SU-DHL-6 (cell line): ENCODE data around the gene MMP11.

Experiments
- H2AFZ ChIP-seq: fragments of 200-600 bp; sonication (generic); 2 replicates; pipeline ENCODE4 v1.6.1; 2014; ENCODE audit warnings: low read depth, mild to moderate bottlenecking, moderate library complexity, mixed read lengths, antibody characterized with exemption, low read length; ENCODE audit not compliant: severe bottlenecking
- H3F3A ChIP-seq: fragments of 200-600 bp; shearing (Covaris generic); 2 replicates; pipeline ENCODE4 v1.6.0; 2016; ENCODE audit warnings: antibody characterized with exemption, mild to moderate bottlenecking; ENCODE audit not compliant: insufficient read depth
- H3K27ac ChIP-seq: fragments of 200-600 bp; sonication (generic); 2 replicates; pipeline ENCODE4 v1.5.1; 2016; ENCODE audit warnings: low read depth, mild to moderate bottlenecking, low read length, moderate library complexity, mixed read lengths
- H3K27me3 ChIP-seq: fragments of 200-600 bp; sonication (generic), shearing (Covaris generic); 2 replicates; pipeline ENCODE4 v1.6.0; 2014; ENCODE audit warnings: mild to moderate bottlenecking, low read length
- H3K36me3 ChIP-seq: fragments of 200-600 bp; sonication (generic); 2 replicates; pipeline ENCODE4 v1.6.1; 2014; ENCODE audit warnings: mild to moderate bottlenecking, low read length, mixed read lengths
- H3K4me2 ChIP-seq: fragments of 300-600, 200-600 bp; shearing (Covaris generic), sonication (generic); 2 replicates; pipeline ENCODE4 v1.6.0; 2014; ENCODE audit warnings: low read length, low read depth, mild to moderate bottlenecking; ENCODE audit not compliant: poor library complexity, severe bottlenecking
- H3K4me3 ChIP-seq: fragments of 200-600 bp; sonication (generic); 2 replicates; pipeline ENCODE4 v1.5.1; 2014; ENCODE audit warnings: antibody characterized with exemption, low read length, mild to moderate bottlenecking, mixed read lengths; ENCODE audit not compliant: insufficient read depth, poor library complexity, severe bottlenecking
- H3K79me2 ChIP-seq: fragments of 200-600 bp; sonication (generic); 2 replicates; pipeline ENCODE4 v1.6.1; 2014; ENCODE audit warnings: mild to moderate bottlenecking, low read length, moderate library complexity; ENCODE audit not compliant: insufficient read depth
- H3K9ac ChIP-seq: fragments of 200-600 bp; sonication (generic); 2 replicates; pipeline ENCODE4 v1.7.0; 2014; ENCODE audit warnings: mild to moderate bottlenecking, low read length
- H3K9me2 ChIP-seq: fragments of 200-600 bp; sonication (generic); replicated peaks from 2 replicates; pipeline ENCODE4 v1.6.1; 2014; ENCODE audit warnings: low read length; ENCODE audit not compliant: insufficient read depth
- H3K9me3 ChIP-seq: fragments of 200-600 bp; sonication (generic); 2 replicates; pipeline ENCODE4 v1.6.1; 2014; ENCODE audit warnings: low read length, mixed read lengths; ENCODE audit not compliant: insufficient read depth
- H4K20me1 ChIP-seq: fragments of 200-600 bp; sonication (generic); 2 replicates; pipeline ENCODE4 v1.6.1; 2014; ENCODE audit warnings: low read depth, mild to moderate bottlenecking, antibody characterized with exemption, low read length, moderate library complexity, mixed read lengths
- EZH2phosphoT487 ChIP-seq: fragments of 200-600 bp; sonication (generic), shearing (Covaris generic); conservative IDR thresholded peaks from 2 replicates; pipeline ENCODE4 v1.6.1; 2018; ENCODE audit warnings: mild to moderate bottlenecking, antibody characterized with exemption, low read length, moderate library complexity, mixed read lengths
- TF ChIP-seq, protein P1 (sequence below): fragments of 200-600 bp; sonication (generic); IDR thresholded peaks from one replicate; pipeline ENCODE4 v1.5.1; 2017; ENCODE audit warnings: antibody characterized with exemption, mild to moderate bottlenecking, low read length, moderate library complexity; ENCODE audit not compliant: insufficient read depth, poor library complexity, severe bottlenecking

Gene MMP11

DNA sequence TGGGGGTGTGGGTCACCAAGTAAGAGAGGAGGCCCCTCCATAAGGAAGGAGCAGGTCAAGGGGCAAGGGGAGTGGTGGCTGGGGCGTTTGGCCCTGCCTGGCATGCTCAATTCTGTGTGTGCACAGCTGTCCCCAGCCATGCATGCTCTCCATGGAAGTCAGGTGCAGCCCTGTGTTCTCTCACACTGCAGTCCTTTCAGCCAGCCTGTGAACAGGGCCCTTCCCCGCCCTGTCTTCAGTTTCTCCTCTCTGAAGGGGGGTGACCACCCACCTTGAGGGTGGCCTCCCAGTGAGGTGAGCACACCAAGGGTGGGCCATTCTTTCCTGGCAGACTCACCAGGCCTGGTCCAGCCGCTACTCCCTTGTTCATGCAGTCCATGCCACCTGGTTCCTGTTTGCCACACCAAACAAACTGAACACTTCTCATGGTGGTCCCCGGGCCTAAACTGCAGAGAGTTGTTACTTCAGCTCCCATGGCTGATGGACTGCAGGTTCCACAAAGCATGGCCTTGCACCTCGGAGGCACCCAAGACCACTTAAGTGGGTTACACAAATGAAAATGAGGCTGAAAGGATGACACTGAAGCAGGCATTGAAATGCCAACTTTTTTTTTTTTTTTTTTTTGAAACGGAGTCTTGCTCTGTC lies 3.2 kb upstream of the MMP11 start:
- H3K9me3 ChIP-seq, result no peaks in the 10 kb centered on the region
- no peak for TF ChIP-seq EZH2phosphoT487
- no peak overlapping the region for H3K4me3 ChIP-seq
- no peaks in the 10 kb centered on the region for H4K20me1 ChIP-seq
- no peaks in the 10 kb centered on the region for H3K27me3 ChIP-seq
- no peaks in the 10 kb centered on the region for H3K9me2 ChIP-seq
- no peak overlapping the region for H3K27ac ChIP-seq
- H3K79me2 ChIP-seq, result peaks cover 5% of the 10 kb centered on the region; the same call in 1 of the 2 replicates
- H2AFZ ChIP-seq, result no peak overlapping the region
- no peak overlapping the region for H3K4me2 ChIP-seq
- H3K9ac ChIP-seq, result no peak overlapping the region
- peaks cover 12% of the 10 kb centered on the region for H3F3A ChIP-seq
- H3K36me3 ChIP-seq, result no peaks in the 10 kb centered on the region

DNA sequence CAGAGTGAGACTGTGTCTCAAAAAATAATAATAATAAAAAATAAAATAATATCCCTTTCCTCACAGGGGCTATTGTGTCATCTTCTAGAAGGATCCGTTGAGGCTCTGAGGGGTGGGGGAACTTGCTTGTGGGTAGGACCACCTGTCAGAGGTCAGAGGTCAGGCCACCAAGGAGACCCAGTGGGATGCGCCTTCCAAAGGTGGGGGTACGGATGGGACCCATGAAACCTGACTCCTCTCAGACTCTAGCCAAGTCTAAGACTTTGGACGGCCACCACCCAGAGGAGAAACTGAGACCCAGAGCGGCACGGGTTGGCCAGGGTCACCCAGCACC lies 367 bp upstream of the MMP11 start:
- Histone ChIP-seq H3F3A (peaks cover 8% of the 10 kb centered on the region), H4K20me1 (no peaks in the 10 kb centered on the region), H3K9me3 (no peaks in the 10 kb centered on the region), H3K4me3 (peak overlapping the region; percentile 42), H3K79me2 (no peaks in the 10 kb centered on the region; the same call in 1 of the 2 replicates), H3K9ac (peak overlapping the region; percentile 43; the same call in 1 of the 2 replicates), H3K4me2 (peak overlapping the region; percentile 67), H2AFZ (no peak overlapping the region), H3K27ac (no peak overlapping the region), H3K27me3 (no peaks in the 10 kb centered on the region), H3K9me2 (no peaks in the 10 kb centered on the region), H3K36me3 (no peaks in the 10 kb centered on the region)
- TF ChIP-seq, protein P1, sequence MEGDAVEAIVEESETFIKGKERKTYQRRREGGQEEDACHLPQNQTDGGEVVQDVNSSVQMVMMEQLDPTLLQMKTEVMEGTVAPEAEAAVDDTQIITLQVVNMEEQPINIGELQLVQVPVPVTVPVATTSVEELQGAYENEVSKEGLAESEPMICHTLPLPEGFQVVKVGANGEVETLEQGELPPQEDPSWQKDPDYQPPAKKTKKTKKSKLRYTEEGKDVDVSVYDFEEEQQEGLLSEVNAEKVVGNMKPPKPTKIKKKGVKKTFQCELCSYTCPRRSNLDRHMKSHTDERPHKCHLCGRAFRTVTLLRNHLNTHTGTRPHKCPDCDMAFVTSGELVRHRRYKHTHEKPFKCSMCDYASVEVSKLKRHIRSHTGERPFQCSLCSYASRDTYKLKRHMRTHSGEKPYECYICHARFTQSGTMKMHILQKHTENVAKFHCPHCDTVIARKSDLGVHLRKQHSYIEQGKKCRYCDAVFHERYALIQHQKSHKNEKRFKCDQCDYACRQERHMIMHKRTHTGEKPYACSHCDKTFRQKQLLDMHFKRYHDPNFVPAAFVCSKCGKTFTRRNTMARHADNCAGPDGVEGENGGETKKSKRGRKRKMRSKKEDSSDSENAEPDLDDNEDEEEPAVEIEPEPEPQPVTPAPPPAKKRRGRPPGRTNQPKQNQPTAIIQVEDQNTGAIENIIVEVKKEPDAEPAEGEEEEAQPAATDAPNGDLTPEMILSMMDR, result no peak

DNA sequence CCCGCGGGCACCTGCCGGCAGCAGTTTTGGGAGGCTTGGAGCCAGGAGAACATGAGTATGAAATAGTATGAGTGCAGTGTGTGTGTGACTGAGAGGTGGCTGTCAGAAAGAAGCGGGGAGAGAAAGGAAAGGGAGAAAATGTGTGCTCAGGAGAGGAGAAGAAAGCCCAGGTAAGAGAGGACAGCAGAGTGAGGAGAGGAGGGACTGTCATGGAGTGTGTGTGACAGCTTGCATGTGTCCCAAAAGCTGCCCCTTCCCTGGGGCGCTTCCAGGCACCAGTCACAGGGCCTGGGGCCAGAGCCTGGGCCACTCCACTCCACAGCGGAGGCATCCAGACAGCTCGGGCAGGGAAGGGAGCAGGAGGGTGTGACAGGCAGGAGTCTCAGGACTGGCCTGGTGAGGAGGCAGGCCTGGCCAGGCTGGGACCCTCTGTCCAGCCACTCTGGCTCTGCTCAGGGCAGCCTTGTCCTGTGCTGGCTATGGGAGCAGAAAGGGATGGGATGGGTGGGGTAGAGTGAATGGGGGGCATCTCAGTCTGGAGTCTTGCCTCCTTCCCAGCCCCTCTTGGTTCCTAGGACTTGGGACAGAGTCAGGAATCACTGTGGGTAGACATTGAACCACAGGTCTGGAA lies 949 bp downstream of the MMP11 start:
- H3K4me3 ChIP-seq, result no peak overlapping the region
- H3K79me2 ChIP-seq, result no peaks in the 10 kb centered on the region
- H3K27ac ChIP-seq, result no peak overlapping the region
- no peaks in the 10 kb centered on the region for H3K9me2 ChIP-seq
- H3F3A ChIP-seq, result peaks cover 8% of the 10 kb centered on the region
- H2AFZ ChIP-seq, result no peak overlapping the region
- no peaks in the 10 kb centered on the region for H3K27me3 ChIP-seq
- TF ChIP-seq, protein P1, result no peak
- no peak for TF ChIP-seq EZH2phosphoT487
- H3K9me3 ChIP-seq, result no peaks in the 10 kb centered on the region
- no peak overlapping the region for H3K9ac ChIP-seq
- H3K4me2 ChIP-seq, result no peak overlapping the region
- H3K36me3 ChIP-seq, result no peaks in the 10 kb centered on the region
- H4K20me1 ChIP-seq, result no peaks in the 10 kb centered on the region

DNA sequence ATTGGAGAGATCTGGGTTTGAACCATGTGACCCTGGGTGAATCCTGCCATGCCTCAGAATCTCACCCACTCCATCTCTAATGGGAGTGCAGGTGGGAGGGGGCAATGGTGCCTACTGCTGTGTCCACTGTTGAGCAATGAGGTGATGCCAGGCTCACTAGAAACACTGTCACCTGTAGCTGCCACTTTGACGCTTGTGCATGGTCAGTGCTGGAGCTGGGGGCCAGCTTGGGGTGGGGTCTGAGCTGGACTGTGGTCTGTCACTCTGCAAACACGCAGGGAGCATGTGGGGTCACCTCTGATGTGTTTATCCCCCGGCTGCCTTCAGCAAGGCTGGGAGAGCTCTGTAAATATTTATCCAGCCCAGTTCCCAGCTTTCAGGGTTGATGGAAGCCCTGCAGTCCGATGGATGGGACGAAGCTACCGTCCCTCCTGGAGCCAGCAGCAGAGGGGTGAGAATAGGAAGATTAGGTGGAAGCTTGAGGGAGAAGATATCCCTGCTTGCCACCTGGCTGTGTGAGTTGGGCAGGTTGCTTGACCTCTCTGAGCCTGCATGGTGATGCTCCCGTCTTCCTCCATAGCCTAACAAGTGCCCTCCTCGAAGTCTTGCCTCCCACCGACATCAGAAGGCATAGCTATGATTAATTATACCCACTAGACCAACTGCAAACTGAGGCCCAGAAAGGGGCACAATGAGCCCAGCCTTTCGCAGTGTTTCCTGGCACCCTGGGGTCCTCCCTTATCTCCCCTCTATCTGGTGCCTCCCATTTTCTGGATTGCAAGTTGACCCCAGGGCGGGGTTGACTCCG lies 1.7 kb downstream of the MMP11 start:
- no peak for TF ChIP-seq EZH2phosphoT487
- TF ChIP-seq, protein P1, result no peak
- Histone ChIP-seq H3K9ac (no peak overlapping the region), H3K9me2 (no peaks in the 10 kb centered on the region), H3K79me2 (no peaks in the 10 kb centered on the region), H4K20me1 (no peaks in the 10 kb centered on the region), H3K4me3 (no peak overlapping the region), H3K27ac (no peak overlapping the region), H3K4me2 (no peak overlapping the region), H3F3A (peaks cover 8% of the 10 kb centered on the region), H3K36me3 (no peaks in the 10 kb centered on the region), H3K27me3 (no peaks in the 10 kb centered on the region), H3K9me3 (no peaks in the 10 kb centered on the region), H2AFZ (no peak overlapping the region)
